OCI-LY7 (cell line): ENCODE results near the gene UQCRHL.

Experiments used
- EZH2phosphoT487 ChIP-seq: fragments of 200-600 bp; sonication (generic); IDR thresholded peaks from 2 replicates; pipeline ENCODE4 v1.6.1; 2018; ENCODE audit warnings: low read depth, borderline replicate concordance, mild to moderate bottlenecking, mixed run types, antibody characterized with exemption, low read length, moderate library complexity, mixed read lengths
- TF ChIP-seq, protein P1 (sequence below): fragments of 200-600 bp; sonication (generic); conservative IDR thresholded peaks from 2 replicates; pipeline ENCODE4 v1.5.1; 2014; ENCODE audit warnings: mild to moderate bottlenecking, antibody characterized with exemption, low read length, moderate library complexity, mixed read lengths

DNA sequence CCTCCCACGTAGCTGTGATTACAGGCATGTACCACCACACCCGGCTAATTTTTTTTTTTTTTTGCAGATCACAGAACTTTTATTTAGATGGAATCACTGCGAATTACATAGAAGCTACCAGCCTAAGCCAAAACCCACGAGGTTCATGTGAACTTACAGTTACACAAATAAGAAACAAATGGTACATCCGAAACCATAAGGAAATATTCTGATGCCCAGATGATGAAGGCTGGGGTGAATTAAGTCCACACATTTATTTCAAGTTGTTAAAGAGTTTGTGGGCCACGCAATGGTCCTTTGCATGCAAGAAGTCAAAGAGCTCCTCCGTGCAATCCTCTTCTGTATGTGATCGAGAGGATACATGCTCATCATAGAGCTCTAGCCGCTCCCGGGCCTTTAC is 328 bp downstream of the UQCRHL start:
- TF ChIP-seq, protein P1, sequence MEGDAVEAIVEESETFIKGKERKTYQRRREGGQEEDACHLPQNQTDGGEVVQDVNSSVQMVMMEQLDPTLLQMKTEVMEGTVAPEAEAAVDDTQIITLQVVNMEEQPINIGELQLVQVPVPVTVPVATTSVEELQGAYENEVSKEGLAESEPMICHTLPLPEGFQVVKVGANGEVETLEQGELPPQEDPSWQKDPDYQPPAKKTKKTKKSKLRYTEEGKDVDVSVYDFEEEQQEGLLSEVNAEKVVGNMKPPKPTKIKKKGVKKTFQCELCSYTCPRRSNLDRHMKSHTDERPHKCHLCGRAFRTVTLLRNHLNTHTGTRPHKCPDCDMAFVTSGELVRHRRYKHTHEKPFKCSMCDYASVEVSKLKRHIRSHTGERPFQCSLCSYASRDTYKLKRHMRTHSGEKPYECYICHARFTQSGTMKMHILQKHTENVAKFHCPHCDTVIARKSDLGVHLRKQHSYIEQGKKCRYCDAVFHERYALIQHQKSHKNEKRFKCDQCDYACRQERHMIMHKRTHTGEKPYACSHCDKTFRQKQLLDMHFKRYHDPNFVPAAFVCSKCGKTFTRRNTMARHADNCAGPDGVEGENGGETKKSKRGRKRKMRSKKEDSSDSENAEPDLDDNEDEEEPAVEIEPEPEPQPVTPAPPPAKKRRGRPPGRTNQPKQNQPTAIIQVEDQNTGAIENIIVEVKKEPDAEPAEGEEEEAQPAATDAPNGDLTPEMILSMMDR: no peak
- no peak for TF ChIP-seq EZH2phosphoT487
